ENCODE data around the gene CLEC4A.
"Not testable (repeated sequence)": the region's sequence is repeated elsewhere in the genome, so short reads cannot be mapped to it uniquely, and the experiment has no call there.

CLEC4A gene

DNA sequence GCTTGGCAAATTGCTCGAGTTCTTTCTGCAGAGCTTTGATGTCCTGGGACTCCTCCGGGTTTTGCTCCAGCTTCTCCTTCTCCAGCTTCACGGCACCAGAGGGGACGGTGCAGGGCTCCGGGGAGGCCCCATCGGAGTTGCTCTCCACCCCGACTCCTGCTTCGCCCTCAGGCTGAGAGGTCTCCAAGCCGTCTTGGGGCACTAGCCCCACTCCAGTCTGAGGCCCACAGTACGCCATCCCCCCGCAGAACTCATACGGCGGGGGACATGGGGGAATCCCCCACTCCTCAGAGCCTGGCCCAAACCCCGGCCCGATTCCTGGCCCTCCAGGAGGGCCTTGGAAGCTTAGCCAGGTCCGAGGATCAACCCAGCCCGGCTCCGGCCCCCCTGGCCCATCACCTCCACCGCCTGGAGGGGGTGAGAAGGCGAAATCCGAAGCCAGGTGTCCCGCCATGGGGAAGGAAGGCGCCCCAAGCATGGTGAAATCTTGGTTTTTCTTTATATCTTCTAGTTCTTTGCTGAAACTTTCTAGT is 11.0 kb downstream of the CLEC4A start:
- DNase-seq: not testable (repeated sequence)

DNA sequence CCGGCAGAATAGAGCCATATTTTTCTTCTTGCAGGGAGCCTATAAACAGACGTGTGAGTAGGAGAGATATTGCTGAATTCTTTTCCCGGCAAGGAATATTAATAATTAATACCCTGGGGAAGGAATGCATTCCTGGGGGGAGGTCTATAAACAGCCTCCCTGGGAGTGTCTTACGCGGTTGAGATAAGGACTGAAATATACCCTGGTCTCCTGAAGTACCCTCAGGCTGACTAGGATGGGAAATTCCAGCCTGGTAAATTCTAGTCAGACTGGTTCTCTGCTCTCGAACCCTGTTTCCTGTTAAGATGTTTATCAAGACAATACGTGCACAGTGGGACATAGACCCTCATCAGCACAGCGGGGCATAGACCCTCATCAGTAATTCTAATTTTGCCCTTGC is 18.2 kb downstream of the CLEC4A start:
- not testable (repeated sequence) for DNase-seq

DNA sequence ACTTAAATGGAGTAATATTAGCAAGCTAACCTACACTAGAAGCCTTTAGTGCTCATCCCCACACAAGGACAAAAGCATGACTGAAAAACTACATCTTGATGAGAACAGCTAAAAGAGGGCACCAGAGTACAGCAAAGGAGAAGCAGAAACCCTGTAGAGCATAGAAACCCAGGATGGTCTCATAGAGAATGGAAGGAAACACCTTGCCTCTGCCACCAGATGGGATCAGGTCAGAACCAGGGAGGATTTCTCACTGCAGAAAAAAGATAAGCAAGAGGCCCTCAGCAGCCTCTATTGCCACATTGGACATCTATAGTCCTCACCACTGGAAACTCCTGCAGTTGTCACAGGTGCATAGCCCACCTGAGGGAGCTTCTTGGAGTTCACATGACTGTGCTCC is 19.8 kb downstream of the CLEC4A start:
- DNase-seq: no peak

DNA sequence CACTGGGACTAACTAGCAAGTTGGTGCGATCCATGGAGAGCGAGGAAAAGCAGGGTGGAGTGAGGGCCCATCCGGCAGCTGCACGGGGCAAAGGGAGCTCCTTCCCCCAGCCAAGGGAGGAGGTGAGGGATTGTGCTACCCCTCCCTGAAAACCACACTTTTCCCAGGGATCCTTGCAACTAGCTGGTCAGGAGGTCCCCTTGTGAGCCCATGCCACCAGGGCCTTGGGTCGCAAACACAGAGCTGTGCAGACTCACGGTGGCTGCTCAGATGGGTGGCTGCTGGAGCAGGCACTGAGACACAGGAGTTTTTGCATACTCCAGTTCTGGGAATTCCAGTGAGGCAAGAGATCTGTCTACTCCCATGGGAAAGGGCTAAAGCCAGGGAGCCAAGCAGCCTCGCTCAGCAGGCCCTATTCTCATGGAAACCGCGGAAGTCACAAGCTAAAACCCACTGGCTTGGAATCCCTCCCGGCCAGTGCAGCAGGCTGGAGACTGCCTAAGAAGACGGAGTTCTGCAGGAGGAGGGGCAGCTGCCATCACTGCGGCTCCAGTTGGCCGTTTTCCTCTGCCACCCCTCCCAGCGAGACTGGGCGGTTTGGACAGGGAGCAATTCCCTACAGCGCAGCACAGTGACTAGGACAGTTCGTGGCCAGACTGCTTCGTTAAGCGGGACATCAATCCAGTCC is 22.5 kb downstream of the CLEC4A start:
- no peak for DNase-seq

DNA sequence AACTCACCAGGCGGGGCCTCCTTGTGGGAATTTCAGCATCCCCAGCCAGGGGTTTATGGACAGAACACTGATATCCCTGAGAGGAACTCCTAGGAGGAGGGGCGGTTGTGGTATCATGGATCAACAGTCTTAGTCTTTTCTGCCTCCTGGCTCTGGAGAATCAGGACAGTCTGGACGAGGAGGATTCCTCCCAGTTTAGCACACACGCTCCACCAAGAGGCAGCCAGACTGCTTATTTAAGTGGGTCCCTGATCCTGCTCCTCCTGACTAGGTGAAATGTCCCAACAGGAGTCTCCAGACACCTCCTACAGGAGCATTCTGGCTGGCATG is 23.0 kb downstream of the CLEC4A start:
- DNase-seq: no peak

DNA sequence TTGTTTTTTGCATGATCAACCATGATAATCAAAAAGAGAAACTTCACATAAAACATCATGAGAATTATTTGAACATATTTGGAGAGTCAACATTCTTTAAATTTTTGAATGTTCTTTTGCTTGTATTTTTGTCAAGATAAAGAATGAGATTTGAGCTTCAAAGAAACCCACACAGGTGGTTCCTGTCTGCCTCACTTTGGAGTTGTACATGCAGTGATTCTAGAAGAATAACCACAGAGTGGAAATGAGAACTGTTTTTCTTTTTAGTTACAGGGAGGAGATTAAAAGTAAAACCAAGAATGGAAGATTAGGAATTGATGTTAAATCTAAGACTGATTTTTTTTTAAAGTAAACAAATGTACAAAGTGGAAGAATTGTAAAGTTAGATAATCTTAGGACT is 31.1 kb downstream of the CLEC4A start:
- DNase-seq: no peak

DNA sequence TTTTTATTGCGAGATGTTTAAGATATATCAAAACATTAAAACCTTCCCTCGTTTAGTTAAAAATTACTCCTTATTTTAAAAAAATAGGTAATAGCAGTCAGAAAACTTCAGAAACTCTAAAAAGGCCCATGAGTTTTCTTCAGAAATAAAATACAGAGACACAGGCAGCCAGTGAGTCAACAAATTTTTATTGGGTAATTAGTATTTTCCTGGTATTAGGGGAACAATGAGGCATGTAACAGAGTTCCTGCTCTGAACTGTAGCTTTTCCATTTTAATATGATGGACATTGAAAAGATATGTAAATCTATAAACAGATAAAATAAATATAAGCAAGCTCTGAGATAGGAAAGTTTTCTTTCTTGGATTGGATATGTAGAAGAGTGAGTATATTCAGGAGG is 33.0 kb downstream of the CLEC4A start:
- no peak for DNase-seq

DNA sequence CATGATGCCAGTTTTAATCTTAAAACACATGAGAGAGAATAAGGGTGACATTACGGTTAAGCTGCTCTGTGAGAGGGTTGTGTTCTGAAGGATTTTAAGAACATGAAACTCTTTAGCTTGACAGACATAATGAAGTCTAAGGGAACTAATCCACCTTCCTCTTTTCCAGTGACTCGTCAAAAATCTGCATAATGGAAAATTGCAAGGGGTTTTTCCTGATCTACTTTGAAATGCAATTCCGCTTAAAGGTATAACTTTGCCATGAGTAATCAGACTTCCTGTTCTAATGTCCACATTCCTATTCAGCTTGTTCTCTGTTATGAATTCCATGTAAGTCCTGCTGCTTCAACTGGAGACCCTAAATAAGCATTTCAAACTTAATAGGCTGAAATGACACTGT is 33.4 kb downstream of the CLEC4A start, which contains the start of gene ZNF705A:
TSS of gene ZNF705A (plus strand) at position 171 of the 400 bp plus-strand sequence. CDS start 15,611 bp downstream, outside the sequence.
- no peak for DNase-seq

DNA sequence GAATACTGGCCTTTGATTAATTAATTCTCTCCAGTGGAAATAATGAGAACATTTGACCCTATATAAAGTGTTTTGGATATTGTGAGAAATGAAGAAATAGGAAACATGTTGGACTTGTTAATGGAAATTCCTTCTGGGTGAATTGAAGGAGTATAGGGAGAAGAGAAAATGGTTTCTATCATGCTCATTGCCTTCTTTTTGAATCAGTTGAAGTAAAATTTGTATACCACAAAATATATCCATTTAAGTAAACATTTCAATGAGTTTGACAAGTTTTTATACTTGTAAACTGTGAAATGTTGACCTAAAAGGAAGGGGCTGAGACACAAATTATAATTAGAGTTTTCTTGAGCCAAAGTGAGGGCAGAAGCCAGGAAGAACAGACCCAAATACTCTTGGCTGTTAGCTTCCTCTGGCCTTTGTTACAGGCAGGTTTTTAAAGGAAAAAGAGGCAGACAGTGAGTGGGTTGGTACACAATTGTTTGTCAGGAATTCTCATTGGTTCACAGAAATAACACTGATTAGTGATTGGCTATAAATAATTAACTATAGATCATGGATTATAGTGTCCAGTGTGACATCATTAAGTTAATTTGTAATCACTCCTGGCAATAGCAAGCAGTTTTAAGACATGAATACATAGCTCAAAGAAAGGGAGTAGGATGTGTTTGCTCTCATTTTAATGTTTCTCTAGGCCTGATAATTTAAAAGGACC is 34.2 kb downstream of the CLEC4A start:
- no peak for DNase-seq

DNA sequence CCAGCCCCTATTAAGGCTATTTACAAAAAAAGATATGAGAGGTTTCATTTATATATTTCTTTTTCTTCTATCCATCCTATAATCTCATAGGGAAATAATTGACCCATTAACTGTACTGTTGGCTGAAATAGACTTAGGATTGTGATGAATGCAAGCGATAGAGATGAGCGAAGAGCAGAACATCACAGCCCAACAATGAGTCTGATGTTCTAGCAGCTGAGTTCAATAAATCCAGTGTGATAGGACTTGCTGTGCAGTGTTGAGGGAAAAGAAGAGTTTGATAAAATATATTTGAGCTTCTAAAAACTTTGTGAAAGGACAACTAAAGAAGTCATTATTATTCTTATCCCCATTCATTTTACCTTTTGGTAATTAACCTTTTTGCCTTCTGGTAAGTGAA is 49.5 kb downstream of the CLEC4A start:
- DNase-seq: not testable (repeated sequence)

DNA sequence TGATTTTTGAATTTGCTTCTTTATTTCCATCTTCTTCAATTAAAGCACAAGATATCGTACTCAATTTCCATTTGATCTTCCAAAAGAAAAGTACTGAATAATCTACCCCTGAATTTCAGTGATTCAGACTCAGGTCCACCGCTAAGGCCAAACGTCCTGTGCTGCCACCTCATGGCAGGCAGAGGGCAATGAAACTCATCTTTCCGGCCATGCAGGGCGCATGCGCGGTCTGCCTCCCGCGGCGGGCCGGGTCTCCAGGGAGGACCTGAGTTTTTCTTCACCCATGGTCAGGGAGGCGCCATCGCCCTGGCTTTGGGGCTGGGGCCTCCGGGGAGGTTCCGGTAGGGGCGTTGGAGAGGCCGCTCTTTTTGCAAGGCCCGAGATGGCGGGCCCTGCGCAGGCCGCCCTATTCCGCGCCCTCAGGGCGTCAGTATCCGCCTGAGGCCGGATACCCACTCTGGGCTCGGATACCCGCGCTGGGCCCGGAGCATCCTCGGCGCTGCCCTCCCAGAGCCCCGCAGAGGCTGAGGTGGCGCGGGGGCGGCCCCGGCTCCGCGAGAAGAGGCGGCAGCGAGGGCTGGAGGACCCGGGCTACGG is 56.7 kb downstream of the CLEC4A start:
- not testable (repeated sequence) for DNase-seq

DNA sequence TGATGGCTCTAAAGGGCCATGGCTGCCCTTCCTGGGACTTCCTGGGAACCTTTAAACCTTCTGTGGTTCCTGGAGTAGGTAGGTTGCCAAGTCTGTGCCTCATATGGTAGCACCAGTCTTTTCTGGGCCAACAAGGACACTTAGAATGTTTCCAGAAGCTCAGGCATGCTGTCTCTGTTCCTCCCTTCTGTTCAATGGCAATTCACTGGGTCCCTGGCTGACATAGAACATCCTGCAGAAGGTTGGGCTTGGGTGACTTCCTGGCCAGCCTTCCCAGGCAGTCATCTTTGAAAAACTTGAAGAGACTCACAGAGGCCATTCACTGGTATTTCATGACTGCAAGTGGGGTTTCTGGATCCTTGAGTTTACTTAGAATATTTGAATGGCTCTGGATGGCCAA is 57.9 kb downstream of the CLEC4A start:
- DNase-seq: not testable (repeated sequence)

DNA sequence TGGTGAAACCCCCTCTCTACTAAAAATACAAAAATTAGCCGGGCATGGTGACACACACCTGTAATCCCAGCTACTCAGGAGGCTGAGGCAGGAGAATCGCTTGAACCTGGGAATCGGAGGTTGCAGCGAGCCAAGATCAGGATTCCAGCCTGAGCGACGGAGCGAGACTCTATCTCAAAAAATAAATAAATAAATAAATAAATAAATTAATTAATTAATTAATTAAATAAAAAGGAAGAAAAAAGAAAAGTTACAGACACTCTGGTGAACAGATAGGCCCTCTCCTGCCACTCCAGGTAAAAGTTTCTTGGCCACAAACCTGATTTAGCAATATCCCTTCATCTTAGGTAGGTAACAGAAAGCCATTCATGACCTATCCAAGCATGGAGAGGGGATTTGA is 59.5 kb downstream of the CLEC4A start:
- DNase-seq: not testable (repeated sequence)

DNA sequence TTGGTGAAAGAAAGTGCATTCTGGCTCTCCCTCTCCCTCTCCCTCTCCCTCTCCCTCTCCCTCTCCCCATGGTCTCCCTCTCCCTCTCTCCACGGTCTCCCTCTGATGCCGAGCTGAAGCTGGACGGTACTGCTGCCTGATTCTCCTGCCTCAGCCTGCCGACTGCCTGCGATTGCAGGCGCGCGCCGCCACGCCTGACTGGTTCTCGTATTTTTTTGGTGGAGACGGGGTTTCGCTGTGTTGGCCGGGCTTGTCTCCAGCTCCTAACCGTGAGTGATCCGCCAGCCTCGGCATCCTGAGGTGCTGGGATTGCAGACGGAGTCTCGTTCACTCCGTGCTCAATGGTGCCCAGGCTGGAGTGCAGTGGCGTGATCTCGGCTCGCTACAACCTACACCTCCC is 59.9 kb downstream of the CLEC4A start:
- not testable (repeated sequence) for DNase-seq

DNA sequence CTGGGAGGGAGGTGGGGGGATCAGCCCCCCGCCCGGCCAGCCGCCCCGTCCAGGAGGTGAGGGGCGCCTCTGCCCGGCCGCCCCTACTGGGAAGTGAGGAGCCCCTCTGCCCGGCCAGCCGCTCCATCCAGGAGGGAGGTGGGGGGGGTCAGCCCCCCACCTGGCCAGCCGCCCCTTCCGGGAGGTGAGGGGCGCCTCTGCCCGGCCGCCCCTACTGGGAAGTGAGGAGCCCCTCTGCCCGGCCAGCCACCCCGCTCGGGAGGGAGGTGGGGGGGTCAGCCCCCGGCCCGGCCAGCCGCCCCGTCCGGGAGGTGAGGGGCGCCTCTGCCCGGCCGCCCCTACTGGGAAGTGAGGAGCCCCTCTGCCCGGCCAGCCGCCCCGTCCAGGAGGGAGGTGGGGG is 60.8 kb downstream of the CLEC4A start:
- DNase-seq: not testable (repeated sequence)

DNA sequence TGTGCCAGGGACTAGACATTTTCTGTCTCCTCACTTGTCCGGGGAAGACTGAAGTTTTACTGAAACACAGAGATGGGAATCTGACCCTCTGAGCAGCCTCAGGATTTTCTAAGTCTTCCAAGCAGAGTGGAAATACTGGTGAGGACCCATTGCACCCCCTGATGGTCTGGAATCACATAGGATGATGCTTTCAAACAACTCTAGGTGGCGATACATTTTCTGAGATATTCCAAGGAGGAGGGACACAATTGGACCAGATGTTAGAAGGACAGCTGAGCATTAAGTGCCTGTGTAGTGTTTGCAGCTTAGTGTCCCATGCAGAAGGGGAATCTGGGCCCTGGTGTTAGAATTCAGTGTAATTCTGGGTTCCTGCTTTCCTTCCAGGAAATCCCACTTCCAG is 64.7 kb downstream of the CLEC4A start:
- not testable (repeated sequence) for DNase-seq

Data from DMS 273 treated with DMSO at 0.1 percent for 48 hours (cell line).